HFF-Myc (cell line): ENCODE data around the gene WHRN.

Experiments
- DNase-seq: peaks from one replicate; pipeline ENCODE4 v3.0.0-alpha.2; 2011; ENCODE audit warnings: low read depth; ENCODE audit errors: extremely low read depth
- H3K4me3 ChIP-seq: replicated peaks from 2 replicates; pipeline ENCODE4 v1.5.1; 2011; ENCODE audit warnings: low read depth, mild to moderate bottlenecking, control low read depth, low read length
- TF ChIP-seq, protein P1 (sequence below): IDR thresholded peaks from 2 replicates; pipeline ENCODE4 v1.5.1; 2012; ENCODE audit warnings: mild to moderate bottlenecking, low read depth, low read length, control low read depth; ENCODE audit errors: missing control alignments

WHRN gene

DNA sequence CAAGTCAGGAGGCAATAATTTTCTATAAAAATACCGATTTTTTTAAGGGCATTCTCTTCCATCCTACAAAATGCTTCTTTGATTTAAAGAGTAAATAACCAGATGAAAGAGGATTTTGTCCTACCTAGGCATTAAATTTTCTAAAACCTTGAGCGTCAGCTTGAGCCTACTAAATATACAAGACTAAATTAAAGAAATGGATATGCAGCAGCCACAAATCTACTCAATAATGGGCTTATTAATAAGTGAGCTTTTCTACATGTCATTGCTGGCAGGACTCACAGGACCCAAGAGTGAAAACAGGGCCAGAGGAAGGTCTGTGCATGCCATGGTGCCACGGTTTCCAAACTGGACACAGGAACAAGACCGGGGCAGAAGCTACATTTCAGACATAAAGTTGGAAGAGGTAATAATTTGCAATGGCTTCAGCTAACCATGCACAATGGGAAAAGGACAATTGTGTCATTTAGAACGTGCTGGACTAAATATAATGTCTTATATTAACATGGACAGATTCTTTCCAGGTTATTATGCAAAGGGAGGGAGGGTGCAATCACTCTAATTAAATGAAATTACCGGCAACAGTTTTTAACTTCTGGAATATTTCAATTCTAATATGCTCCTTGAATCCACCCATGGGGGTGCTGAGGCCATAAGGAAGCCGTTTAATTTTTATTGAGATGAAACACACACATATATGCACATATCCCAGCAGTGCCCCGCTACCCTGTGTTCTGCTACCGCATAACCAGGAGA lies 5.2 kb downstream of the WHRN start:
- no peak overlapping the region for H3K4me3 ChIP-seq
- TF ChIP-seq, protein P1, sequence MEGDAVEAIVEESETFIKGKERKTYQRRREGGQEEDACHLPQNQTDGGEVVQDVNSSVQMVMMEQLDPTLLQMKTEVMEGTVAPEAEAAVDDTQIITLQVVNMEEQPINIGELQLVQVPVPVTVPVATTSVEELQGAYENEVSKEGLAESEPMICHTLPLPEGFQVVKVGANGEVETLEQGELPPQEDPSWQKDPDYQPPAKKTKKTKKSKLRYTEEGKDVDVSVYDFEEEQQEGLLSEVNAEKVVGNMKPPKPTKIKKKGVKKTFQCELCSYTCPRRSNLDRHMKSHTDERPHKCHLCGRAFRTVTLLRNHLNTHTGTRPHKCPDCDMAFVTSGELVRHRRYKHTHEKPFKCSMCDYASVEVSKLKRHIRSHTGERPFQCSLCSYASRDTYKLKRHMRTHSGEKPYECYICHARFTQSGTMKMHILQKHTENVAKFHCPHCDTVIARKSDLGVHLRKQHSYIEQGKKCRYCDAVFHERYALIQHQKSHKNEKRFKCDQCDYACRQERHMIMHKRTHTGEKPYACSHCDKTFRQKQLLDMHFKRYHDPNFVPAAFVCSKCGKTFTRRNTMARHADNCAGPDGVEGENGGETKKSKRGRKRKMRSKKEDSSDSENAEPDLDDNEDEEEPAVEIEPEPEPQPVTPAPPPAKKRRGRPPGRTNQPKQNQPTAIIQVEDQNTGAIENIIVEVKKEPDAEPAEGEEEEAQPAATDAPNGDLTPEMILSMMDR: no peak
- no peak for DNase-seq

DNA sequence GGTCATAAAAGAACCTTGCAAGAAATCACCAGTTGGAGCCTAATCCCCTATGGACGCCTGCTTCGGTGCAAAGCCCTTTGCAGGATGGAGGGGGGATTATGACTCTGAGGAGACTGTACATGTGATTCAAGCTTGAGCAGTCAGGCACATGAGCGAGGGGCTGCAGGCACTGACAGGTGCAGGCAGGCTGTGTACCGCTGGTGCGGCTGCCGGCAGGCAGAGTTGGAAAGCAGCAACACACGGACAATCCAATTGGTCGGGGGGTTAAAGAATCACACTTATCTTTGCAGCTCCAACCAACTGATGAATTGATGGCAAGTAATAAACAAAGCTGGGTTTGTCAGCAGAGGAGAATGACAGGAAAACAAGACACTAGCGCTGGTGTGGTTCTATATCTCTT lies 5.7 kb downstream of the WHRN start:
- no peak for DNase-seq

DNA sequence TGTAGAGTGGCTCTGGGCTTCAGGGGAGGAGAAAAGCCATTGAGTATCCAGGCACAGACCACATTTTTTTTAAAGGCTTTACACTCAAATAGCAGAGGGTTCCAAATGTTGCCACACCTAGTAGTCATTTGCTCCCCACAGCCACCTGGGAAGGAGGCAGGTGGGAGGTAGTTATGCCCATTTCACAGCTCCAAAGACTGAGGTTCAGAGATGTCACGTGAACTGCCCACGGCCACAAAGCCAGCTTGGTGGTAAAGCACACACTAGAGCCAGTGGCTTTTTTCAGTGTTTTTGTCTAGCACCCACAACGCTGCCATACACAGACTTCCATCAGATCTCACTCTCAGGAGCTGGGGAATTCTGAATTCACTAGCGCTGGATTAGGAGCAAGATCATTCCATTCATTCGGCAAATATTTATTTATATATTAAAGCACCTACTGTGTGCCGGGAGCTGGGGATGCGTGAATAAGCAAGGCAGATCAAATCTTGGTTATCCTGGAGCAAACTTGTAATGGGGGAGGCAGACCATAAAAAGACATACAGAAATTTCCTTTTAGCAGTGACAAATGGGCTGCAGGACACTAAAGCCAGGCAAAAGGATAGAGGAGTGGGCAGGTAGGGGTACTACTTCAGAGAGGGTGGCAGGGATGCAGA lies 7.4 kb downstream of the WHRN start:
- no peak for DNase-seq
- TF ChIP-seq, protein P1: no peak
- H3K4me3 ChIP-seq: no peak overlapping the region

More for the DNA sequence above, 5.7 kb downstream of the WHRN start:
- TF ChIP-seq, protein P1: no peak
- H3K4me3 ChIP-seq: no peak overlapping the region

DNA sequence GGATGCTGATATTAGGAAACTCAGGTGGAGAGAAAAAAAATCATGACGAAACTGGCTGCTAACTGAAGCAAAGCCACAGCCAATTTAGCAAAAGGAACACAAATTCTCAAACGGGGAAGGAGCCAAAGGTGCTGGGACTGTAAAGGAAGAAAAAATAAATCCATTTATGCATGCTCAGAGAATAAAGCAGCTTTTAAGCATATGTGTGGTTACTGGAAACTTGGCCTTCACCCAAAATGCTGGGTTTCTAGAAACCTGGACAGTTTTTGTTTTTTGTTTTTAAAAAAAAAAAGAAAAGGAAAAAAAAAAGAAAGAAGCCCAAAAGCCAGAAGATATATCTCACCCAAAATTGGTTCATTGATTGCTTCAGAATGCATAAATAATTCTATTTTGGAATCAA lies 8.0 kb downstream of the WHRN start:
- no peak for DNase-seq
- TF ChIP-seq, protein P1: no peak
- H3K4me3 ChIP-seq: no peak overlapping the region

DNA sequence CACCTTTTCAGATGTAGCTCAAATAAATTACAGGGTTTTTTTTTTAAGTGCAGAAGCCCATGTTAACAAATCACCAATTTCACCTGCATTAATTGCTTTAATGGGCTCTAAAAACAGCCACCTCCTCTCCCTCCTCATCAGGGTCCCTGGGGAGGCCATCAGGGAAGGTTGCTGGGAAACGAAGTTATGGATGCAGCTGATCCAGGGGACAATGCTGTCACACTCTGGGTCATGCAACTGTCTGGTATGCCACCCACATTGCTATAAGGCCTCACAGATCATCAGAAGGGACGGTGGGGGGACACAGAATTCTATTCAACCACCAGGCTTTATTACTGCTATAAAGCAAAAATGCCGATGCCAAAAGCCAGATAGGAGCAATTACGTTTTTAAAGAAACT lies 9.3 kb downstream of the WHRN start:
- no peak overlapping the region for H3K4me3 ChIP-seq
- no peak for DNase-seq
- TF ChIP-seq, protein P1: no peak

DNA sequence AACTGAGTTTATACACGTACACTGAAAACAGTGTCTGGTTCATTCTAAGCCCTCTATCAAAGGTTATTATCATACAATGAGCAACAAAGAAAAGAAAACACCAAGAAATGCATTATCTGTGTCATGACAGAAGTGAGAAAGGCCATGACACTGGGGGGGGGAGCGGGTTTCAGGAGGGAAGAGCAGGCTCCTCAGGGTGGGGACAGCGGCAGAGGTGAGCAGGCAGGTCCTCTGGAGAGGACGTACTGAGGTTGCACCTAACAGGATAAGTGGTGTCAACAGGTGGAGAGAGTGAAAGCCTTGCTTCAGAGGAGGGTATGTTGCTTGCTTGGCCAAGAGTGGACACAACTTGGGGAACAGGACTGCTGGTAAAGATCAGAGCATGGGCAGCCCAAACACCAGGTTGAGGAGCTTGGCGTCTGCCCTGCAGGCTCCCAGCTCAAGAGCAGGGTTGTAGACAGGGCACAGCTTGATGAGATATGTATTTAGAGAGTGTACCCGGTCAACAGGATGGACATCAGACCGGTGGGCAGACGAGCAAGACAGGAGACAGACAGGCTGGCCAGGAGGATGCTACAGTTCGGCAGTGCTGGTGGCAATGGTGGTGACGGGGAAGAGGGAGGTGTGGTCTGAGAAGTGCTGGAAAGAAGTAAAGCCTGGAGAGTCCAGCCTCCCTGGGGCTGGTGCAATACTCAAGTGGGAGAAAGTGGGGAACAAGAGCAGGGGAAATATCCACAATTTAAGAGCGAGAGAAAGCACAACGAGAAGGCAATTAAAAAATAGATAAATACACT lies 10.3 kb downstream of the WHRN start:
- no peak overlapping the region for H3K4me3 ChIP-seq
- no peak for DNase-seq
- TF ChIP-seq, protein P1: no peak
